Smooth muscle cell (in vitro differentiated cells): ENCODE results near the gene SCAI. TPM values are rescaled to one million over a fixed set of nuclear protein-coding genes. Genes with fewer than 3 reads are reported as not detected.
"Not testable (repeated sequence)": the region's sequence is repeated elsewhere in the genome, so short reads cannot be mapped to it uniquely, and the experiment has no call there.

Experiments used
- DNase-seq: peaks from one replicate; lab custom pipeline; 2025; ENCODE audit not compliant: unreplicated experiment; lab: John Stamatoyannopoulos, UW
- H2AFZ ChIP-seq: fragments of 200-600 bp; sonication (generic); 2 replicates; pipeline ENCODE4 v1.6.0; 2016; ENCODE audit warnings: antibody characterized with exemption, low read depth, mild to moderate bottlenecking
- H3F3A ChIP-seq: fragments of 200-600 bp; sonication (generic); 2 replicates; pipeline ENCODE4 v1.6.0; 2017; ENCODE audit warnings: antibody characterized with exemption, low read depth
- H3K27ac ChIP-seq: fragments of 200-600 bp; sonication (generic); 2 replicates; pipeline ENCODE4 v1.5.1; 2016; ENCODE audit warnings: low read depth, mild to moderate bottlenecking
- H3K27me3 ChIP-seq: fragments of 200-600 bp; sonication (generic); 2 replicates; pipeline ENCODE4 v1.6.1; 2016; ENCODE audit warnings: low read depth, mild to moderate bottlenecking
- H3K36me3 ChIP-seq: fragments of 200-600 bp; sonication (generic); 2 replicates; pipeline ENCODE4 v1.5.1; 2016; ENCODE audit warnings: low read depth
- H3K4me1 ChIP-seq: fragments of 200-600 bp; sonication (generic); 2 replicates; pipeline ENCODE4 v1.5.1; 2016; ENCODE audit warnings: low read depth
- H3K4me2 ChIP-seq: fragments of 200-600 bp; sonication (generic); 2 replicates; pipeline ENCODE4 v1.6.0; 2016; ENCODE audit warnings: mild to moderate bottlenecking
- H3K4me3 ChIP-seq: fragments of 200-600 bp; sonication (generic); 2 replicates; pipeline ENCODE4 v1.5.1; 2016; ENCODE audit warnings: mild to moderate bottlenecking
- H3K79me2 ChIP-seq: fragments of 200-600 bp; sonication (generic); 2 replicates; pipeline ENCODE4 v1.6.0; 2016; ENCODE audit warnings: low read depth, mild to moderate bottlenecking
- H3K9ac ChIP-seq: fragments of 200-600 bp; sonication (generic); 2 replicates; pipeline ENCODE4 v1.6.0; 2016; ENCODE audit warnings: low read depth
- H3K9me3 ChIP-seq: fragments of 200-600 bp; sonication (generic); replicated peaks from 2 replicates; pipeline ENCODE4 v1.5.1; 2016; ENCODE audit warnings: low read depth
- H4K20me1 ChIP-seq: fragments of 200-600 bp; sonication (generic); 2 replicates; pipeline ENCODE4 v1.6.0; 2016; ENCODE audit warnings: low read depth
- CTCF ChIP-seq: fragments of 200-600 bp; sonication (generic); IDR thresholded peaks from 2 replicates; pipeline ENCODE4 v1.5.1; 2017; ENCODE audit warnings: borderline replicate concordance, mild to moderate bottlenecking, antibody characterized with exemption; ENCODE audit not compliant: insufficient read depth, poor library complexity, severe bottlenecking
- WGBS: methylation state at CpG from one replicate; pipeline ENCODE4 v1.1.7; 2016; ENCODE audit warnings: low lambda C conversion rate; 5-methylcytosine and 5-hydroxymethylcytosine counted together
- polyA plus RNA-seq: library from polyadenylated mRNA; unstranded; fragments of >200 nt; fragmentation: Nextera tagmentation; extraction: Ambion mirVana; gene quantifications from 2 replicates; pipeline ENCODE4 v1.2.1, GENCODE V29; 2016
- total RNA-seq: library from RNA; depleted of rRNA; stranded (reverse); fragments of >200 nt; gene quantifications from 2 replicates; pipeline ENCODE4 v1.2.3, GENCODE V29; 2014

SCAI gene
- total and polyA plus RNA-seq, 2 experiments from 2014 or later, result 0.81 to 8.4 TPM

GRCh38 chr9:125024917-125025316, 118.4 kb downstream of the SCAI start:
- H3K27ac ChIP-seq, result no peak overlapping the region
- H4K20me1 ChIP-seq, result no peaks in the 10 kb centered on the region
- H3K79me2 ChIP-seq, result no peaks in the 10 kb centered on the region
- H3K4me3 ChIP-seq, result no peak overlapping the region
- no peak for TF ChIP-seq CTCF
- H3K4me1 ChIP-seq, result no peaks in the 10 kb centered on the region
- no peaks in the 10 kb centered on the region for H3F3A ChIP-seq
- no peak overlapping the region for H3K9ac ChIP-seq
- H3K36me3 ChIP-seq, result no peaks in the 10 kb centered on the region
- WGBS, result 89% methylated on average over 1 of the region's 1 CpG
- no peaks in the 10 kb centered on the region for H3K27me3 ChIP-seq
- H3K9me3 ChIP-seq, result no peaks in the 10 kb centered on the region
- no peak for DNase-seq
- H3K4me2 ChIP-seq, result no peak overlapping the region
- H2AFZ ChIP-seq, result no peak overlapping the region

- no peak overlapping the region for H3K4me3 ChIP-seq
- 97% methylated on average over 4 of the region's 4 CpGs for WGBS
- no peaks in the 10 kb centered on the region for H3K79me2 ChIP-seq
- TF ChIP-seq CTCF, result no peak
- DNase-seq, result no peak
- H3K27ac ChIP-seq, result no peak overlapping the region
- no peaks in the 10 kb centered on the region for H3K27me3 ChIP-seq
- H3K4me1 ChIP-seq, result no peaks in the 10 kb centered on the region
- no peaks in the 10 kb centered on the region for H4K20me1 ChIP-seq
- H3K36me3 ChIP-seq, result peaks cover 7% of the 10 kb centered on the region
- H3K9me3 ChIP-seq, result no peaks in the 10 kb centered on the region
- no peaks in the 10 kb centered on the region for H3F3A ChIP-seq
- no peak overlapping the region for H3K9ac ChIP-seq
- H3K4me2 ChIP-seq, result no peak overlapping the region
- H2AFZ ChIP-seq, result no peak overlapping the region
Measured at GRCh38 chr9:125021069-125021468, 122.3 kb downstream of the SCAI start.

GRCh38 chr9:125015655-125016054, 127.7 kb downstream of the SCAI start:
- H3K79me2 ChIP-seq, H4K20me1 ChIP-seq, H3K9me3 ChIP-seq, H3K9ac ChIP-seq, DNase-seq, H3F3A ChIP-seq, H3K4me3 ChIP-seq, H3K4me1 ChIP-seq, H3K27ac ChIP-seq, H3K4me2 ChIP-seq, H3K36me3 ChIP-seq, H2AFZ ChIP-seq, H3K27me3 ChIP-seq: not testable (repeated sequence)
- 95% methylated on average over 5 of the region's 5 CpGs for WGBS

- H3K27ac ChIP-seq, DNase-seq, H3K27me3 ChIP-seq, H3K9ac ChIP-seq, H3K4me2 ChIP-seq, H4K20me1 ChIP-seq, H3K36me3 ChIP-seq, H2AFZ ChIP-seq, H3K4me3 ChIP-seq, H3K4me1 ChIP-seq, H3K79me2 ChIP-seq, H3F3A ChIP-seq, H3K9me3 ChIP-seq: not testable (repeated sequence)
- WGBS, result 94% methylated on average over 4 of the region's 4 CpGs
Measured at GRCh38 chr9:125012013-125012412, 131.3 kb downstream of the SCAI start.

- Histone ChIP-seq H3F3A (no peaks in the 10 kb centered on the region), H3K4me3 (no peak overlapping the region), H3K27me3 (no peaks in the 10 kb centered on the region), H4K20me1 (no peaks in the 10 kb centered on the region), H3K27ac (no peak overlapping the region), H3K4me2 (no peak overlapping the region), H3K9me3 (no peaks in the 10 kb centered on the region), H2AFZ (no peak overlapping the region), H3K4me1 (no peaks in the 10 kb centered on the region), H3K79me2 (no peaks in the 10 kb centered on the region), H3K9ac (no peak overlapping the region), H3K36me3 (no peaks in the 10 kb centered on the region)
- 97% methylated on average over 2 of the region's 2 CpGs for WGBS
- DNase-seq, result no peak
- no peak for TF ChIP-seq CTCF
Measured at GRCh38 chr9:125008599-125008998, 134.7 kb downstream of the SCAI start.
